ENCODE measurements around the gene PSG5.
"Not testable (repeated sequence)": the region's sequence is repeated elsewhere in the genome, so short reads cannot be mapped to it uniquely, and the experiment has no call there.

Gene PSG5

GRCh38 chr19:43181869-43182771 lies 4.2 kb downstream of the PSG5 start:
- FAIRE-seq = not testable (repeated sequence)

GRCh38 chr19:43179569-43180147 lies 6.7 kb downstream of the PSG5 start:
- not testable (repeated sequence) for FAIRE-seq

GRCh38 chr19:43178577-43178976 lies 7.8 kb downstream of the PSG5 start:
- not testable (repeated sequence) for FAIRE-seq

GRCh38 chr19:43165906-43166305 lies 20.4 kb downstream of the PSG5 start:
- FAIRE-seq = not testable (repeated sequence)

GRCh38 chr19:43163135-43163534 lies 23.2 kb downstream of the PSG5 start:
- FAIRE-seq = not testable (repeated sequence)

GRCh38 chr19:43162261-43162660 lies 24.1 kb downstream of the PSG5 start:
- FAIRE-seq = not testable (repeated sequence)

GRCh38 chr19:43152214-43152613 lies 34.1 kb downstream of the PSG5 start:
- FAIRE-seq = no peak

GRCh38 chr19:43149788-43150187 lies 36.5 kb downstream of the PSG5 start:
- not testable (repeated sequence) for FAIRE-seq

GRCh38 chr19:43148233-43148632 lies 38.1 kb downstream of the PSG5 start:
- FAIRE-seq = no peak

GRCh38 chr19:43141763-43142162 lies 44.6 kb downstream of the PSG5 start:
- not testable (repeated sequence) for FAIRE-seq

- FAIRE-seq = no peak
Measured at GRCh38 chr19:43132696-43133095, 53.6 kb downstream of the PSG5 start.

GRCh38 chr19:43131281-43131842 lies 55.0 kb downstream of the PSG5 start:
- not testable (repeated sequence) for FAIRE-seq

GRCh38 chr19:43129197-43129596 lies 57.1 kb downstream of the PSG5 start:
- not testable (repeated sequence) for FAIRE-seq

- not testable (repeated sequence) for FAIRE-seq
Measured at GRCh38 chr19:43127336-43127735, 59.0 kb downstream of the PSG5 start.

GRCh38 chr19:43126720-43127119 lies 59.6 kb downstream of the PSG5 start:
- FAIRE-seq = no peak

GRCh38 chr19:43124360-43124759 lies 62.0 kb downstream of the PSG5 start:
- FAIRE-seq = no peak

GRCh38 chr19:43120433-43121026 lies 65.8 kb downstream of the PSG5 start:
- not testable (repeated sequence) for FAIRE-seq

GRCh38 chr19:43119526-43119925 lies 66.8 kb downstream of the PSG5 start:
- not testable (repeated sequence) for FAIRE-seq

All from endometrium (tissue), 2 donors.